GM23338 (cell line): ENCODE results near the gene OR52I2.

Source experiments
- EZH2 ChIP-seq: fragments of 200-600 bp; sonication (generic); IDR thresholded peaks from one replicate; pipeline ENCODE4 v1.8.0; 2017; ENCODE audit warnings: antibody characterized with exemption, mild to moderate bottlenecking, low read depth; ENCODE audit not compliant: unreplicated experiment
- EZH2phosphoT487 ChIP-seq: fragments of 200-600 bp; sonication (generic); IDR thresholded peaks from one replicate; pipeline ENCODE4 v1.8.1; 2018; ENCODE audit warnings: antibody characterized with exemption; ENCODE audit not compliant: unreplicated experiment
- POLR2AphosphoS5 ChIP-seq: IDR thresholded peaks from 2 replicates; pipeline ENCODE4 v1.6.1; 2016; ENCODE audit warnings: antibody characterized with exemption, low read depth
- REST ChIP-seq: IDR thresholded peaks from one replicate; pipeline ENCODE4 v1.6.1; 2018; ENCODE audit warnings: antibody characterized with exemption; ENCODE audit not compliant: unreplicated experiment
- ZNF331 ChIP-seq: fragments of 250-450 bp; sonication (Bioruptor Pico); IDR thresholded peaks from 2 replicates; pipeline ENCODE4 v1.5.0; 2020; ENCODE audit warnings: low read depth, mild to moderate bottlenecking, moderate library complexity
- TF ChIP-seq, protein P1 (sequence below), 2 experiments: fragments of 200-600 bp in 1 of 2; sonication (generic) in 1 of 2; conservative IDR thresholded peaks; 2 replicates each; pipeline versions ENCODE4 v1.5.1 to v1.6.1; 2016 to 2017; ENCODE audit warnings: antibody characterized with exemption in 2 of 2, low read depth in 2 of 2, mild to moderate bottlenecking in 2 of 2, moderate library complexity in 1 of 2

- TF ChIP-seq, protein P1, sequence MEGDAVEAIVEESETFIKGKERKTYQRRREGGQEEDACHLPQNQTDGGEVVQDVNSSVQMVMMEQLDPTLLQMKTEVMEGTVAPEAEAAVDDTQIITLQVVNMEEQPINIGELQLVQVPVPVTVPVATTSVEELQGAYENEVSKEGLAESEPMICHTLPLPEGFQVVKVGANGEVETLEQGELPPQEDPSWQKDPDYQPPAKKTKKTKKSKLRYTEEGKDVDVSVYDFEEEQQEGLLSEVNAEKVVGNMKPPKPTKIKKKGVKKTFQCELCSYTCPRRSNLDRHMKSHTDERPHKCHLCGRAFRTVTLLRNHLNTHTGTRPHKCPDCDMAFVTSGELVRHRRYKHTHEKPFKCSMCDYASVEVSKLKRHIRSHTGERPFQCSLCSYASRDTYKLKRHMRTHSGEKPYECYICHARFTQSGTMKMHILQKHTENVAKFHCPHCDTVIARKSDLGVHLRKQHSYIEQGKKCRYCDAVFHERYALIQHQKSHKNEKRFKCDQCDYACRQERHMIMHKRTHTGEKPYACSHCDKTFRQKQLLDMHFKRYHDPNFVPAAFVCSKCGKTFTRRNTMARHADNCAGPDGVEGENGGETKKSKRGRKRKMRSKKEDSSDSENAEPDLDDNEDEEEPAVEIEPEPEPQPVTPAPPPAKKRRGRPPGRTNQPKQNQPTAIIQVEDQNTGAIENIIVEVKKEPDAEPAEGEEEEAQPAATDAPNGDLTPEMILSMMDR (conservative IDR thresholded peaks at IDR 0.05; ENCODE audit: low read depth in 2 of 2): no peak
- TF ChIP-seq POLR2AphosphoS5 (no peak), ZNF331 (CRISPR knock-in tag) (no peak), EZH2 (no peak), REST (no peak), EZH2phosphoT487 (no peak)
Measured at GRCh38 chr11:4642043-4642442, 60.5 kb downstream of the OR52I2 start.
